Fibroblast of the conjunctiva (primary cell): ENCODE data around the gene CCP110.

Experiments used
- DNase-seq: peaks from one replicate; pipeline ENCODE4 v3.0.0-alpha.2; 2010; ENCODE audit warnings: low read depth

CCP110 gene

GRCh38 chr16:19523559-19524355 lies at the start of gene CCP110:
Gene CCP110 (plus strand): TSS chr16:19523942. CDS start chr16:19527882, 3,940 bp downstream.
- DNase-seq, result peak; percentile 91

GRCh38 chr16:19474617-19475016 lies 49.1 kb upstream of the CCP110 start:
- DNase-seq, result no peak

GRCh38 chr16:19478505-19478904 lies 45.2 kb upstream of the CCP110 start:
- no peak for DNase-seq

- no peak for DNase-seq
Observed at GRCh38 chr16:19479302-19479721, 44.4 kb upstream of the CCP110 start.

- DNase-seq, result no peak
Observed at GRCh38 chr16:19481296-19481695, 42.4 kb upstream of the CCP110 start.

- no peak for DNase-seq
Observed at GRCh38 chr16:19481769-19482168, 42.0 kb upstream of the CCP110 start.

- DNase-seq, result no peak
Observed at GRCh38 chr16:19482291-19482690, 41.5 kb upstream of the CCP110 start.

- DNase-seq, result no peak
Observed at GRCh38 chr16:19484096-19484495, 39.6 kb upstream of the CCP110 start.

- DNase-seq, result no peak
Observed at GRCh38 chr16:19485611-19486010, 38.1 kb upstream of the CCP110 start.

GRCh38 chr16:19486051-19486450 lies 37.7 kb upstream of the CCP110 start:
- DNase-seq, result no peak

- DNase-seq, result no peak
Observed at GRCh38 chr16:19486750-19487325, 36.9 kb upstream of the CCP110 start.

GRCh38 chr16:19488213-19488640 lies 35.5 kb upstream of the CCP110 start:
- DNase-seq, result no peak

- no peak for DNase-seq
Observed at GRCh38 chr16:19490619-19491018, 33.1 kb upstream of the CCP110 start.

GRCh38 chr16:19497176-19497575 lies 26.6 kb upstream of the CCP110 start:
- no peak for DNase-seq

- no peak for DNase-seq
Observed at GRCh38 chr16:19499006-19499405, 24.7 kb upstream of the CCP110 start.

- DNase-seq, result no peak
Observed at GRCh38 chr16:19499481-19499880, 24.3 kb upstream of the CCP110 start.

- peak; percentile 68 for DNase-seq
Observed at GRCh38 chr16:19502395-19503131, 21.2 kb upstream of the CCP110 start.

- DNase-seq, result no peak
Observed at GRCh38 chr16:19503461-19504075, 20.2 kb upstream of the CCP110 start.

- DNase-seq, result peak; percentile 83
Observed at GRCh38 chr16:19505600-19506303, 18.0 kb upstream of the CCP110 start.

- no peak for DNase-seq
Observed at GRCh38 chr16:19506965-19507364, 16.8 kb upstream of the CCP110 start.

- no peak for DNase-seq
Observed at GRCh38 chr16:19507867-19508266, 15.9 kb upstream of the CCP110 start.

- DNase-seq, result no peak
Observed at GRCh38 chr16:19512297-19512696, 11.4 kb upstream of the CCP110 start.
